NCI-H1417 (cell line): Measurements from ENCODE around the gene GYG1.

ENCODE experiments used
- DNase-seq, 3 experiments: peaks; one replicate each; lab custom pipeline; 2025; lab: John Stamatoyannopoulos, UW

Gene GYG1

GRCh38 chr3:149016669-149017541, 25.6 kb downstream of the GYG1 start:
- DNase-seq, result no peak

GRCh38 chr3:149018247-149018646, 26.9 kb downstream of the GYG1 start:
- DNase-seq, result no peak

- DNase-seq, result no peak
These were observed 28.2 kb downstream of the GYG1 start for GRCh38 chr3:149019580-149019979.

GRCh38 chr3:149020196-149020838, 29.0 kb downstream of the GYG1 start:
- DNase-seq, result no peak

- no peak for DNase-seq
These were observed 29.5 kb downstream of the GYG1 start for GRCh38 chr3:149020839-149021252.

- no peak for DNase-seq
These were observed 30.5 kb downstream of the GYG1 start for GRCh38 chr3:149021830-149022229.

GRCh38 chr3:149023951-149024350, 32.6 kb downstream of the GYG1 start:
- no peak for DNase-seq

GRCh38 chr3:149026718-149027117, 35.4 kb downstream of the GYG1 start:
- DNase-seq, result no peak

- DNase-seq, result no peak
These were observed 39.8 kb downstream of the GYG1 start for GRCh38 chr3:149031096-149031495.

GRCh38 chr3:149037684-149038083, 46.3 kb downstream of the GYG1 start:
- no peak for DNase-seq

GRCh38 chr3:149038322-149038721, 47.0 kb downstream of the GYG1 start:
- DNase-seq, result no peak

GRCh38 chr3:149042789-149043386, 51.5 kb downstream of the GYG1 start:
- DNase-seq, result no peak

GRCh38 chr3:149044339-149045083, 53.2 kb downstream of the GYG1 start:
- DNase-seq, result no peak

- DNase-seq, result no peak
These were observed 64.2 kb downstream of the GYG1 start for GRCh38 chr3:149055575-149055974.

- no peak for DNase-seq
These were observed 66.9 kb downstream of the GYG1 start for GRCh38 chr3:149058198-149058597.

GRCh38 chr3:149058602-149059001, 67.3 kb downstream of the GYG1 start:
- DNase-seq, result no peak

GRCh38 chr3:149061776-149062175, 70.4 kb downstream of the GYG1 start:
- DNase-seq, result no peak

- no peak for DNase-seq
These were observed 76.5 kb downstream of the GYG1 start for GRCh38 chr3:149067883-149068282.
